Amniotic stem cell (primary cell): Measurements from ENCODE around the gene CYP2A6.
"Not testable (repeated sequence)": the region's sequence is repeated elsewhere in the genome, so short reads cannot be mapped to it uniquely, and the experiment has no call there.

Experiments
- DNase-seq: peaks from one replicate; lab custom pipeline; 2025; lab: John Stamatoyannopoulos, UW

The CYP2A6 gene

DNA sequence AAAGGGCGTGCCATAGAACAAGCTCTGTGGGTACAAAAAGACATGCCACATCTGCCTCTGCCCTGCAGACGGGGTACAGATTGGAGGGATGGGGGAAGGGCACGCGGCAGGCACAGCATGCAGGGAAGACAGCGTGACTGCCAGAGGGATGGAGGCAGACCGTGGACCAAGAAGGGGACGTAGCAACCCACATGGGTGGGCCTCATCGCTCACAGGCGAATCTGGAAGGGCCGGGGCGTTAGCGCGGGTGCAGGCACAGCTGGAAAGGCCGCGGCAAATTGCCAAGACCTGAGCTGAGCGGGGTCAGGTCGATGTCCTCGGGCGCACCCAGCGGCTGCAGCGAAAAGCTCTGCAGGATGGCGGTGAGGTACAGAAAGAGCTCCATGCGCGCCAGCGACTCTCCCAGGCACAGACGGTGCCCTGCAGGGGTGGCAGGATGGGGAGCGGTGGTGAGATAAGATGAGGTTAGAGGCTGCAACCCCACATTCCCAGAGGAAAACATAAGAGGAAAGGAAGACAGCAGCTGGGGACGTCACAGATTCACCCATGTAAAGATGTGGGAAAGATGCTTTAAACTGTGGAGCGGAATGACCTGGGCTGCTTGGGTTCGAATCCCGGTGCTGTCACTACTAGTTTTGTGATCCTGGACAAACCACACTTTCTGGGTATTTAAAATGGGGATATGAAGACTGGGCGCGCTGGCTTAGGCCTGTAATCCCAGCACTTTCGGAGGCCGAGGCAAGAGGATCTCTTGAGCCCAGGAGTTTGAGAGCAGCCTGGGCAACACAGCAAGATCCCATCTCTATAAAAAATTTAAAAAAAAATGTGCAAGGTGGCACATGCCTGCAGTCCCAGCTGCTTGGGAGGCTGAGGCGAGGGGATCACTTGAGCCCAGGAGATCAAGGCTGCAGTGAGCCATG is 31.5 kb downstream of the CYP2A6 start:
- not testable (repeated sequence) for DNase-seq

- no peak for DNase-seq
These were observed 35.0 kb downstream of the CYP2A6 start for GRCh38 chr19:40815223-40815622.

DNA sequence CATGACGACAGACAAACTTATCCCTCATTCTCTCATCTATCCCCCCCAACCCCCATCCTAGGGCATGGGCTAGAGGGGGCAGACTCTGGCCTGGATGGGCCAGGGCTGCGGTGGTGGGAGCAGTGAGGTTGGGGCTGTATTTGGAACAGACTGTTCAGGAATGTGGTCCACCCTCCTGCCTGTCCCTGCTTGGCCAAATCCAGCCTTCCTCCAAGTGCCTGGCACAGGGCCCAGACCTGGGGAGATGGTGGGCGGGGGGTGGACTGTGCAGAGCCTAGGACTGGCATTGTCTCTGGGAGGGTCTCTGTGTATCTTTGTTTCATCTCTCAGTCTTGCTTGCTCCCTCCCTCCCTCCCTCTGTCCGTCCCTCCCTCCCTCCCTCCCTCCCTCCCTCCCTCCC is 37.1 kb downstream of the CYP2A6 start:
- DNase-seq: no peak

- DNase-seq: not testable (repeated sequence)
These were observed 37.7 kb downstream of the CYP2A6 start for GRCh38 chr19:40812571-40812970.

DNA sequence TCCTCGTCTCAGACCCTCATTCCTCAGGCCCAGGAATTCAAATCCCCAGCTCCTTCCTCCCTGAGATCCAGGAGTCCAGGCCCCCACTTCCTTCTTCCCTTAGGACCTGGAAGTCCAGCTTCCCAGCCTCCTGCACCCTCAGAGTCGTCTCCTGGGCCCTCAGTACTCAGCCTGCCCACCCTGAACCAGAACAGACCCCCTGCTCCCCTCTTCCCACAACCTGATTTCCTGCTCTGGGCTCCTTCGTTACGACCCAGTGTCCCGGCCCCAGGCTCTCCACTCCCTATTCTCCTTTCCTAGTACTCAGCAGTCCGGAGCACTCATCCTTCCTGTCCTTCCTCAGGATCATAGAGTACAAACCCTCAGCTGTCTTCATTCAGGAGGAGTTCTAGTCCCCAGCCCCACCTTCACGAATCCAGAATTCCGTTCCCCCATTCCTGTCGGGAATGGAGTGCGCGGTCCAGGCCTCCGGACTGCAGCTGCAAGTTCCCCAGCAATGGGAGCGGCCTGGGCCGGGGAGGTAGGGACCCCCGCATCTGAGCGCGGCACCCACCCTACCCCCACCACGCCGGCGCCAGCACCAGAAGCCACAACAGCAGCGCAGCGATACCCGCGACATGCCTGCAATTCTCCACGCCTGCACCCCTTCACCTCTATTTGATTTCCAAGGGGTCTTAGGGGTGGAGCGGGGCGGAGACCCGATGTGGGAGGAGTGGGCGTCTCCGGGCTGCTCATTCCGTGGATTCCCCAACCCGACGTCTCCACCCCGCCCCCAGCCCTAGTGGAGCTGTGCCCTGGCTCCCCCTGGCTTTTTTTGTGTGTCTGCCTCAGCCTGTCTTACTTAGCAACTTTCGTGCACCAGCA is 38.5 kb downstream of the CYP2A6 start:
- DNase-seq: no peak

- DNase-seq: peak; percentile 6
These were observed 39.4 kb downstream of the CYP2A6 start for GRCh38 chr19:40810649-40811408.

GRCh38 chr19:40810160-40810559 is 40.1 kb downstream of the CYP2A6 start:
- DNase-seq: no peak

DNA sequence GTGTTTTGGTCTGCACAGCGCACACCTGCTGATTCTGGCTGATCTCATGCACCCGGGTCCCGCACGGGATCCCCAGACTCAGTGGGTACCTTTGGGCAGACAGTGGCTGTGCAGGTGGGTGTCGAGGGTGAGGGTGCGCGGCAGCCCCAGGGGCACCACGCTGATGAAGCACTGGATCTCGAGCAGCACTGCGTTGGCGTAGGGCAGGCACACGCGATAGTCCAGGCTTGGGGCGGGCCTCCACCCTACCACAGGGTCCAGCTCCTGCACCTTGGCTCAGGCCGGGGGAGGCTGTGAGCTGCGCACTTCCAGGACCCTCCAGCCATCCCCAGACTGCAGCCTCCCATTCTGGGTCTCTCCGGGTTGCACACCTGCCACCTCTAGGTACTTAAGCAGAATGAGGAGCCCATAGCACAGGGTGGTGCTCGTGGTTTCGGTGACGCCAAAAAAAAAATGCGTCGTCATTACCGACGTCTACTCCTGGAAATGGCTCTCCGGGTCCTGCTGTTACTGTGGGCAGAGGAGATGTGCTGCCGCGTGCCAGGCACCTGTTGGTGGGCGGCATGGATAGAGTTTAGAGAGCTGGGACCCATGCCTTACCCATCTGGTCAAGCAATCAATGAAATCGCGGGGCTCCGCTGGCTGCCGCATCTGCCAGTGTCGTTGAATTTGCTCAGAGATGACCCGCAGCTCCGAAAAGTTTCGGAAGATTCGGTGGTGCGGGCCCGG is 40.7 kb downstream of the CYP2A6 start:
- DNase-seq: no peak

GRCh38 chr19:40808497-40808896 is 41.8 kb downstream of the CYP2A6 start:
- no peak for DNase-seq

DNA sequence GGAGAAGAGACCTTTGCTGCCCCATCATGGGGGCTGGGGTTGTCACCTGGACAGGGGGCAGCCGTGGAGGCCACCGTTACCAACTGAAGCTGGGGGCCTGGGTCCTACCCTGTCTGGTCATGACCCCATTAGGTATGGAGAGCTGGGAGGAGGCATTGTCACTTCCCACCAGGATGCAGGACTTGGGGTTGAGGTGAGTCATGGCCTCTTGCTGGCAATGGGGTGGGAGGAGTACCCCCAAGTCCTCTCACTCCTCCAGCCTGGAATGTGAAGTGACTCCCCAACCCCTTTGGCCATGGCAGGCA is 42.3 kb downstream of the CYP2A6 start:
- no peak for DNase-seq

- no peak for DNase-seq
These were observed 42.9 kb downstream of the CYP2A6 start for GRCh38 chr19:40807147-40808020.

GRCh38 chr19:40806423-40807146 is 43.7 kb downstream of the CYP2A6 start:
- peak; percentile 95 for DNase-seq

DNA sequence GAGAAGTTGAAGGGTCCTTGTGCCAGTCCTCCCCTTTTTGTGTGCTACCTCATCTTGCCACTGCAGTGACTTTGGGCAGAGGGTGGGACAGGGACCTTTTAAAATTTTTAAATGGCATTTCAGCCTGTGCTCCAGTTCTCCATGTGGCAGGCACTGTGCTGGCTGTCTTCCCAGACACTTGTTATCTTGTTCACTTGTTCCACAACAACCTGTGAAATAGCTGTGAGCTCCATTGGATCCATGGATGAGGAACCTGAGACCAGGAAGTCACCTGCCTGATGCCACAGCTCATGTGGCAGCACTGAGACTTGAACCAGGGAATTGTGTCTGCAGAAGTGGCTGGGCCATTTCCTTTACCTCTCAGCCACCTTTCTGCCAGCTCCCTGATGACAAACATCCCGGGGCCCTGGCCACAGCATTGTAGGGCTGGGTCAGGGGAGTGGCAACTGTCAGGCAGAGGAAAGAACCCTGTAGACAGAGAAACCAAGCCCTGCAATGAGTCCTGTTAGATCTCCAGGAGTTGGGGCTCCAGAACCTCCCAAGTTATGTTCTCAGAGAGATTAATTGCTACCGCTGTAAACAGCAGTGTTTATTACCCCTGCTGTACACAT is 44.9 kb downstream of the CYP2A6 start:
- no peak for DNase-seq

GRCh38 chr19:40804783-40805242 is 45.4 kb downstream of the CYP2A6 start:
- no peak for DNase-seq

DNA sequence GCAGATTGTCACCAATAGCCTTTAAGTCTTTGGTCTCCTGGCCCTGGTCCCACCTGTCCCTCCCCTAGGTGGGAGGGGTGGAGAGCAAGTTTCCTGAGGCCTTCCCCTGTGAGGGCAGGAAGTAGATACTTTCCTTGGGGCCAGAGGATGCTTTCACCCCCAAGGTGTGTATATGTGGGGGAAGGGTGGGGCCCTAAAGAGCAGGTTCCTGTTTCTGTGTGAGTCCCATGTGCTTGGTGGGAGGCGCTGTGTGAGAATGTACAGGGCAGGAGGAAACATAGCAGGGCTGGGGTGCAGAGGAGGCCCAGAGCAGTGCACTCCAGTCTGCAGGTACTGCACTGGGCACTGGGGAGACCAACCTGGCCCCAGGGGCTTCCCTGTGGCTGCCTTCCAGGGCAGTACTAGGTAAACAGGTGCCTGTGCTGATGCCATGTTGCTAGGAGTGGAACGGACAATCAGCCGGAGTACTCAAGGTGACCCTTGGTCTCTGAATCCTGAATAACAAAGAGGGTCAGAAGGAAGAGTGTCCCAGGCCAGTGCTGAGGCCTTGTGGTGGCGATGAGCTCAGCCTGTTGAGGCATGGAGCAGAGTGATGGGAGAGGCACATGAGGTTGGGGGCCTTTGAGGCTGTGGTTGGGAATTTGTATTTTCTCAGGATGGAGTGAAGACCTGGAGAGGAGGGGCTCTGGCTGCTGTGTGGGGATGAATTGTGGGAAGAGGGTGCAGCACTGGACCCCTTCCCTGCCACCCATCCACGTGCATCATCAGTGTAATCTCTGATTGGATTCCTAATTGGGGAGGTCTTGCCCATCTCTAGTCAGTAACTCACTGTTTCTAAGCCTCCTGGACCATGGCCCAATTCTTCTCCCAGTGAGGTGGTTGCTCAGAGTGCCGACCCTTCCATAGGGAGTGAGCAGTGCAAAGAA is 46.1 kb downstream of the CYP2A6 start:
- DNase-seq: no peak

DNA sequence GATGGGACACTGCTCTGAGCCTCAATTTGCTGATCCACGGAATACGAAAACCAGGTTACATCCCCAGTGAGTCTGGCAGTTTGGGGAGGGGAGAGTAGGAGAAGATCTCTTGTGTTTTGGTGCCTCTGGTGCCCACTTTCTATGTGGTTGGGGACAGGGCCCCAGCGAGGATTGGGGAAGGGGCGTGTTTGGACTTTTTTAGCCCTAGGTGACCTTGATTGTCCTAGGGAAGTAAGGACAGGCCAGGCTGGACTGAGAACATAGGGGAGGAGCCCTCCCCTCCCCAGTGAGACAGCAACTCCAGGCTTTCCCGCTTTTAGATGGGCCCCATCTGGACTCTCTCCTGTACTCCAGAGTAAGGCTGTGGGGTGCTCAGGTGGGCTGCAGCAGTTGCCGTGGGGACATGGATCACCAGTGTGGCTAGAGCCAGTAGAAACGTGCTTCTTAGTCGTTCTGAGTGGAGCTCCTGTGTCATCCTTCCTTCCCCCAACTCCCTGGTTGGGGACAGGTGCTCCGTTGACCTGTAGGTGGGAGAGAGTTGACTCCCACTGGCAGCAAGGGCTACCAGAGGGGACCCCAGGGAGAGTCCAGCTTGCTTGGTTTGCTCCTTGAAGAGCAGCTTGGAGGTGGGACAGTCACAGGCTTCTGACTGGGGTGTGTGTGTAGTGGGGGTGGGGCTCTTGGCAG is 46.9 kb downstream of the CYP2A6 start:
- no peak for DNase-seq

- DNase-seq: no peak
These were observed 47.7 kb downstream of the CYP2A6 start for GRCh38 chr19:40802300-40803169.
